Neural progenitor cell (in vitro differentiated cells): Measurements from ENCODE around the gene COL13A1.

ENCODE experiments used
- CTCF ChIP-seq: fragments of 200-600 bp; sonication (generic); IDR thresholded peaks from 2 replicates; pipeline ENCODE4 v1.5.1; 2017; ENCODE audit warnings: antibody characterized with exemption, mild to moderate bottlenecking
- EZH2 ChIP-seq: fragments of 200-600 bp; sonication (generic); IDR thresholded peaks from 2 replicates; pipeline ENCODE4 v1.6.1; 2017; ENCODE audit warnings: antibody characterized with exemption, mild to moderate bottlenecking, moderate library complexity
- EZH2phosphoT487 ChIP-seq: fragments of 200-600 bp; sonication (generic); IDR thresholded peaks from 2 replicates; pipeline ENCODE4 v1.6.1; 2017; ENCODE audit warnings: antibody characterized with exemption

GRCh38 chr10:69901022-69901421 is 99.3 kb downstream of the COL13A1 start:
- no peak for TF ChIP-seq CTCF
- TF ChIP-seq EZH2 = no peak
- TF ChIP-seq EZH2phosphoT487 = no peak
